Hepatocyte (in vitro differentiated cells): Measurements from ENCODE around the gene GRIA1.

ENCODE experiments used
- EZH2 ChIP-seq: fragments of 200-600 bp; sonication (generic); IDR thresholded peaks from 2 replicates; pipeline ENCODE4 v1.6.1; 2016; ENCODE audit warnings: antibody characterized with exemption, mild to moderate bottlenecking, borderline replicate concordance
- EZH2phosphoT487 ChIP-seq: fragments of 200-600 bp; sonication (generic); IDR thresholded peaks from one replicate; pipeline ENCODE4 v1.6.1; 2018; ENCODE audit warnings: antibody characterized with exemption, mild to moderate bottlenecking, low read depth, moderate library complexity; ENCODE audit not compliant: unreplicated experiment, severe bottlenecking
- TF ChIP-seq, protein P1 (sequence below): fragments of 200-600 bp; sonication (generic); IDR thresholded peaks from 2 replicates; pipeline ENCODE4 v1.5.1; 2016; ENCODE audit warnings: antibody characterized with exemption, mild to moderate bottlenecking; ENCODE audit not compliant: poor library complexity

- TF ChIP-seq, protein P1, sequence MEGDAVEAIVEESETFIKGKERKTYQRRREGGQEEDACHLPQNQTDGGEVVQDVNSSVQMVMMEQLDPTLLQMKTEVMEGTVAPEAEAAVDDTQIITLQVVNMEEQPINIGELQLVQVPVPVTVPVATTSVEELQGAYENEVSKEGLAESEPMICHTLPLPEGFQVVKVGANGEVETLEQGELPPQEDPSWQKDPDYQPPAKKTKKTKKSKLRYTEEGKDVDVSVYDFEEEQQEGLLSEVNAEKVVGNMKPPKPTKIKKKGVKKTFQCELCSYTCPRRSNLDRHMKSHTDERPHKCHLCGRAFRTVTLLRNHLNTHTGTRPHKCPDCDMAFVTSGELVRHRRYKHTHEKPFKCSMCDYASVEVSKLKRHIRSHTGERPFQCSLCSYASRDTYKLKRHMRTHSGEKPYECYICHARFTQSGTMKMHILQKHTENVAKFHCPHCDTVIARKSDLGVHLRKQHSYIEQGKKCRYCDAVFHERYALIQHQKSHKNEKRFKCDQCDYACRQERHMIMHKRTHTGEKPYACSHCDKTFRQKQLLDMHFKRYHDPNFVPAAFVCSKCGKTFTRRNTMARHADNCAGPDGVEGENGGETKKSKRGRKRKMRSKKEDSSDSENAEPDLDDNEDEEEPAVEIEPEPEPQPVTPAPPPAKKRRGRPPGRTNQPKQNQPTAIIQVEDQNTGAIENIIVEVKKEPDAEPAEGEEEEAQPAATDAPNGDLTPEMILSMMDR, result no peak
- no peak for TF ChIP-seq EZH2
- no peak for TF ChIP-seq EZH2phosphoT487
Measured at GRCh38 chr5:153835891-153836515, 345.5 kb downstream of the GRIA1 start.
